Germinal center (tissue), 1 donor: ENCODE results near the gene CSRNP3.
"Not testable (repeated sequence)": the region's sequence is repeated elsewhere in the genome, so short reads cannot be mapped to it uniquely, and the experiment has no call there.

Experiments used
- DNase-seq: peaks from one replicate; pipeline ENCODE4 v3.0.0; 2012; ENCODE audit warnings: mixed read lengths, low spot score

CSRNP3 gene

DNA sequence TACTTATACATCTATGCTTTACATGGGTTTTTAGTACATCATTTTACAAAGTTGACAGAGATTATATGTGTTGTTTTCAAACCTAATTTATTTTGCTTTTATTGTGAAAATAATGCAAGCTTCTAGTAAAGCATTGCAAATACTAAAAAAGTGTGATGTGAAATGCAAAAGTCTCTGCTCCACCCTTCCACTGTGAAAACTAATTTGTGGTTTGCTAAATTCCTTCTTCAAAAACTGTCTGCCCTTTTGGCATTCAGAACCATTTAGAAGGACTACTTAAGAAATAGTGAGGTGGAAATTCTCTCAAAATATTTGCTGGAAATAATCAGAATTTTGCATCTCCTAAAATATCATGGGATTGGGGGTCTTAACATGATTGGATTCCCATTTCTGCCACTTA lies 78.4 kb downstream of the CSRNP3 start:
- DNase-seq: no peak

DNA sequence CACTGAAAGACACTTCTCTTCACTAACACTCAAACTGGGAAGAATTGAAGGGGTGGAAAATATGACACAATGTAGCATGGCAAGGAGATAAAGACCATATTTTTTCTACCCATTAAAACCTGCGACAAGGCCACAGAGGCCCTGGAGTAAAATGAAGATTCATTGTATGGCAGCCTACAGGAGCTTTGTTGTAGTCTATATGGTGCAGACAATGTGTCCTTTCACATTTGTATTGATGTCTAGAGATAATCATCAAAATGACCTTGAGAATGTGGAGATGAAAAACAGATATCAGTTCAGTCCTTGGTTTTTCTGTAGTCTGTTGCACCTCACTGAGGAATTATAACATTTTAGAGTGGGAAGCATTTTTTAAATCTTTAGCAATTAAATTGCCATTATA lies 80.1 kb downstream of the CSRNP3 start:
- no peak for DNase-seq

DNA sequence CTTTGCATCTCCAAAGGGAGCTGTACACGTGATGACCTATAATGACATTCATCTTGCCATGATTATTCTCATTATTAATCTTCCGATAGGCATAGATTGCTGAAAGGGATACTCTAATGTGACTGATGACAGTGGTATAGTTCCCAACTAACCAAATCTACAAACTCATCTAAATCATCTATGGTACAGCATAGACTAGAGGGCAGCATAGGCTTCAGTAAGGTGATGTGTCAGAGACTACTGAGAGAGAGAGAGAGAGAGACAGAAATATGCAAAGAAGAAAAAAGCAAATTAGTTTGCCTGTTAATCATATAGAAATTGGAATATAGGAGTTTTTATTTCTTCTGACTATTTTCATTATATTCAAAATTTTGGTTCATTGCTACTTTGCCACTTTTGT lies 89.3 kb downstream of the CSRNP3 start:
- no peak for DNase-seq

DNA sequence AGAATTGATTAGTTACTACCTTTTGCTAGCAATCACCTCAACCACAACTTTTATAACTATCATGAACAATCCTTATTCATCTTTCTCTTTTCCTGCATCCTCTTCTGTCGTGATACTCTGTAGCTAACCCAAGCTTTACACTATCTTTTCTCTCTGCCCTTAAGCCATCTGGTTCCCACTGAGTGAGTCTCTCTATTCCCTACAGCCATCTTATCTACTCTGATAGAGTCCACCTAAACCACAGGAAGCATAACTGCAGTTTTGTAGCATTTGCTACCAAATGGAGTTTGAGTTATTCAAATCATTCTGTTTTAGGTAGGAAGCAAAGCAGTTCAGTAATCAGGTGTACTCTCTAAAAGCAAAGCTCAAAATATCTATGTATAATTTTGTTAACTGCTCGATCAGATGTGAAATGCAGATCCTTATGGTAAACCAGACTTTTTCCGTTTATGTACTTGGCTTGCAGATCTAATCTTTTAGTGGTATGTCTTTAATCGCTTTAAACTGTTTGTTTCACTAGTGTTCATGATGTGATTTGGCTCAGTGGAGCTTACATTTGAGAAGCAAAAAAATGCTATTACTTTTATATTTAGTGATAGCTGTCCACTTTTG lies 91.0 kb downstream of the CSRNP3 start:
- DNase-seq: no peak

DNA sequence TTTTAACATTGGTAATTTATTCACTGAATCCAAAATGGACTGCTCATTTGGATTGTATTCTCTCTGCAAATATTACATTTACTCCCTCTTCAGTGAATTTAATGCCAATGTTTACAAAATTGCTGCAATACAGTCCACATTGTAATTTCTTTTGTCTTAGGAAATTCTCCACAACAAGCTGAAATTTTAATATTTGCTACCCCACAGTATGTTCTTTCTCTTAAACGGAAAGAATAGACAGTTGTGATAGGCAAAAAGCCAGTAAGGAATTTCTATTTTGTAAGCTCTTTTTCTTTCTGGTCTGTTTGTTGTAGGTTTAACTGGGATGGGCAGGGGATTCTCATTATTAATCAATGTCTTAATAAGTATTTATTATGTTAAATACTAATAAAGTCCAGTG lies 92.0 kb downstream of the CSRNP3 start:
- DNase-seq: no peak

DNA sequence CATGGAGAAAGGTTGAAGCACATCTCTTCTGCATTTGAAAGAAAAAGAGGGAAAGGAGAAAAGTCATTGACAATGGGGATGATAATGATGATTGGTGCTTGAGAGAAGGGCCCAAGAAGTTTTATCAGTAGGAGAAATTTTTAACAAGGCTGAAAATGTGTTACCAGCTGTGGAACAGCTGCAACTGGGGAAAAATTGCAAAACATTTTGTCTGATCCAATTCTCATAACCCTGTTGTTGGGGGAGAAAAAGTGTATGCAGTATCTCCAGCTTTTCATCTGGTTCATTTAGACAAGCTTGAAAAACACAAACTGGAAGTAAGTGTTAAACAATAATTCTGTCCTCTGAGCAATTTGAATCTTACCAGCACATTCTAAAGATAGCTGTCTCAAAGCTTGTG lies 92.7 kb downstream of the CSRNP3 start:
- DNase-seq: no peak

DNA sequence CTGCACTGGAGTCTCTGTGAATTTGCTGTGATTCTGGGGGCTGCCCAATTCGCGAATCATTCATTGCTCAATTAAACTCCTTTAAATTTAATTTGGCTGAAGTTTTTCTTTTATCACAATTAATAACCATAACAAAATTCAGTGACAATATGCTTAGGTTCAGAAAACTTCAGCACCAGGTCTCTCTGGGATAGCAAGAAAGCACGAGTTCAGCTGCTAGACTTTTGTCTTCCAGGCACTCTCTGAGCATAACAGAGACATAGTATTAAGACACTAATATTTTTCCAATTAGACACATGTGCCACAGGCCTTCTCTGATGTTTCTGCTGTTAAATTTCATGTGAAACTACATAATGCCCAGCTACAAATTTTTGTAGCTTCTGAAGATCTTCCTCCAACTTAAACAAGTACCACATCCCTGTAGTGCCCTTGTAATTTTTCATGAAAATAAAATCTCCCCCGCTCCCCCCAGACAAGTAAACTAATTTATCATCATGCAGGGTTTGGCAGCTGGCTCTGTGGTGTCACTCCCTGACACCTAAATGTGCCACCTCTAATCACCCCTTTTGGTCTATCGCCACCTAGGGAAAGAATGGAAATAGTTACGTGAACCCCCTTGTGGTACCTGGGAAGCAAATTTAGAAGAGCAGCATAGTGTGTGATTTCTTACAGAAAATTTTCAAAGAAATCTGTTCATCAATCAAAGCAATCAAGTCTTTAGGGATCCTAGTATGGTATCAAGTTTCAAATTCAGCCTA lies 94.1 kb downstream of the CSRNP3 start:
- no peak for DNase-seq

DNA sequence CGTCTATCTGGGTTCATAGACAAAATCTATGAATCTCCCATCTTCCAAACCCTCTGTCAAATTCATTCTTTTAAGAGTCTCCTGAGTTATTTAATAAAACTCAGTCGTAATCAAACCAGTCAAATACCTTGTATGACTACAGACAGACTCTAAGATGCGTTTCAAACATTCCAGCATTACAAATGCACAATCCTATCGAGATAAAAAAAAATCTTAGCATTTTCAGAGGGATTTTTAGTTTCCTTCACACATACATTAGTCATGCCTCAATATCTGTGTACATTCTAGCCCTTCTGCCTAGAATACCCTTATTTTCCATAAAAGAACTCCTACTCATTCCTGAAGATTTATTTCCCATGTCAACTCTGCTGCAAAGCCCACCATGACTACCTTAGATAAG lies 96.5 kb downstream of the CSRNP3 start:
- no peak for DNase-seq

DNA sequence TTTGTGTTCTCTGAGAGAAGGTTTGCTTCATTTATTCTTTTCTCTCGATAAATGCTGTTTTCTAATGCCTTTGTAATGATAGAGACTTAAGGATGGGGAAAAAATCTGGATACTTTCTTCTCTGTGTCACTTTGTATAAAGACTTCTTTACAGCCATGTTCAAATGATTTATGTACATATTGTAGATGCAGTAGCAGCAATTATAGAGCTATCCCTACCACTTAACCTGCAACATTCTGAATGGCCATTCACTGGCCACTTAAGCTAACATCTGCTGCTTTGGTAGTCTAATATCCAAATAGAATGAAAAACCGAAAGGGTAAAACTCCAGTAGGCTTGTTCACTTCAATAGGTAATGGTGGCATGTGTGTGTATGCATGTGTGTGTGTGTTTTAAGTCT lies 97.8 kb downstream of the CSRNP3 start:
- no peak for DNase-seq

DNA sequence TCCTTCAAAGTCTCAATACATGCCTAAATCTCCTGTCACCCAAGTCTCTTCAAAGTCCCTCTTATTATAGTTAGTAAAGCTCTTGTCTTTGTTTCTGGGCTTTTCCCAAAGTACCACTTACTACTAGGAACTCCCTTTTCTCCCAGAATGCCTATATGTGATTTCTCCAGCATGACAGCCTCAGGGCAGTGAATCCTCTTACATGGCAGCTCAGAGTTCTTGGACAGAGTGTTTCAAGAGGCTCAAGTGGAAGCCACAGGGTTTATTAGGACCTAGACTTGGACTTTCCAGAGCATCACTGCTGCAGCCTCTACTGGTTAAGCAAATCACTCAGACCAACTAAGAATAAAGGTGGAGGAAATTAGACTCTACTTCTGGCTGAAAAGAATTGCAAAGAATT lies 98.9 kb downstream of the CSRNP3 start:
- no peak for DNase-seq

DNA sequence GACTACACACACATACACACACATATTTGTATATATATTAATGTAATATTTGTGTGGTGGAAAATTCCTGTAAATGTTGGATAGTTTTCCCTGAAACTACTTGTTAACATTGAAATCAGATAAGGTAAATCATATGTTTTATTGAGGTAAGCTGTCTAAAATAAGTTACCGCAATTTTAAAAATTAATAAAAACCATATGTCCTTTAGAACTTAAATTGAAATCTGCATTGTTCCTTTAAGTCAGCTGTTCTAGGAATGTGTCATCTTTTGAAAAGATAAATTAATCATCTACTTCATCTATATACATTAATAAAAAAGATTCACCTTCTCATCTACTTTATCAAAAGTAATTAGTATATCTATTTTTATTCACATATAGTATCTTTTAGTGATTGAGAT lies 102.0 kb downstream of the CSRNP3 start:
- no peak for DNase-seq

DNA sequence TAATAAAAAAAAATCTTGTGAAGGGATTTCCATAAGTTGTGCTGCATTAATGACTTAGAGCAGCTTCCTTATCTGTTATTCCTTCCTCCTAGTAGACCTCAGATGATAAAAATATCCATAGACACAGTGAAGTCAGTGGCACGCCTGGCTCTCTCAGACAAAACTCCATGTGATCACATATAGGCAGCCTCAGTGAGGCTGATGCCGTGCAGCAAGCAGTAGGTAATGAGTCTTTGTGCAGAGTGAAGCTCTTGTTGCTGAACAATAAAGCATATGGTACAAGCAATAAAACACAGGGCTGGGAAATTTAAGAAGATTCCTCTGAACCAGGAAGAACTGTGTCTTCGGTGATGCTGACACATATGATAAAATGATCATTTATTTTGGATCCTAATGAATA lies 102.7 kb downstream of the CSRNP3 start:
- DNase-seq: no peak

DNA sequence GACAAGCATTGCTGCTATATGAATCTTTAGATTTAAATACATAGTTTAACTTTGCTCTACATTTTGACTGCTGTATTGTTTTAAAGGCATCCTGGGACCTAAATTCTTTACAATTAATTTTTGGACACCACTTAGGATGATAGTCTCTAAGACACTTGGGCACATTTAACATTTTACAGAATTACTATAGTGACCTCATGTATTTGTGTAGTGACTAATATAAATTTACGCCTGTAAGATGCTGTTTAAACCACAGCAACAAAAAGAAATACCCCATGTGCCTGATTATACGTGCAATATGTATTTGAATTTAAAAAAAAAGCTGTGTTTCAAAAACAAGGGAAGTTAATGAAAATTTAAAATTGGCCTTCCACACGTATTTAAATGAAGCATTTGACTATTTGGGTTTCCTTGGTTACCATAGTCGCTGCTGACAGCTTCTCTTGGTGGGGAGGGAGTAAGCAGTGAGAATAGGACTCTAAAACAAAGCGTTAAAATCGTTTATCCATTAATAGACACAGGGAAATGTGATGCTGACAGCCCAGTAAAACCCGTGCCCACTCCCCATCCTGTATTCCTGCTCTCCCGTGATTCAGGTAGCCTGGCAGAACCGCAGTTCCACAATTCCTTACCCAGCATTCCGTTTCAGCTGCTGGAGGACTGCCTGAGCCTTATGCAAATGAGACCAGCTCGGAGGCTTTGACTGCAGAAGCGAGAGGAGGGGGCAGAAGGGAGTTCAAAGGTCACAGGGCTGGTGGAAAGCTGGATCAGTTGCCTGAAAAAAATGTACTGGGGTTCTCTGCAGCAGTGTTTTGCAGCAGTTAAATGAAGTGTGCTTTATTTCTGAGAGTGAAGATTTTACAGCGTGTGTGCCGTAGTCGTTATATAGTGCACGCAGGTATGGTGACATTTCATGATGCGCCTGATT lies 104.3 kb downstream of the CSRNP3 start:
- no peak for DNase-seq

DNA sequence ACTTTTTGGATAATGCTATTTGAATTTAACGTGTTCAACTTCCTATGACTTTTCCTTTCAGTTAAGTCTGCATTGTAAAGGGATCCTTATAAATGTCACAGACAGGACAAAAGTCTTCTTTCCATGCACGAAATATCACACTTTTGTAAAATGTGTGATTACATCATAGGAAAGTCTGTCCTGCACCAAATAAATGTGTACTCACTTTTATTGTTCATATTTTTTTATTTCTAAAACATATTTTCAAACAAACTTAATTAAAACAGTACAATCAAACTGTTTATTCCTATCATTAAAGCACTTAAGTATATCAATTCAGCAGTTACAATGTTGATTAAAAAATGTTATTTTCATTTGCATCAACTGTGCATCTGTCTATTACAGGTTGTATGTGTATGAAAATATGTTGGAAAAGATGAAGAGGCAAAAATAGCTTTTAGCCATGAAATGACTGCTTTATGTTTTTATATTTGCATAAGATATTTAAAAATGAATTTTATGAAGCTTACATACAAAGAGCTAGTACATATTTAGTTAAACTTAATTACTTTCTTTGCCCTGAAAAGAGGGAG lies 105.6 kb downstream of the CSRNP3 start:
- no peak for DNase-seq

DNA sequence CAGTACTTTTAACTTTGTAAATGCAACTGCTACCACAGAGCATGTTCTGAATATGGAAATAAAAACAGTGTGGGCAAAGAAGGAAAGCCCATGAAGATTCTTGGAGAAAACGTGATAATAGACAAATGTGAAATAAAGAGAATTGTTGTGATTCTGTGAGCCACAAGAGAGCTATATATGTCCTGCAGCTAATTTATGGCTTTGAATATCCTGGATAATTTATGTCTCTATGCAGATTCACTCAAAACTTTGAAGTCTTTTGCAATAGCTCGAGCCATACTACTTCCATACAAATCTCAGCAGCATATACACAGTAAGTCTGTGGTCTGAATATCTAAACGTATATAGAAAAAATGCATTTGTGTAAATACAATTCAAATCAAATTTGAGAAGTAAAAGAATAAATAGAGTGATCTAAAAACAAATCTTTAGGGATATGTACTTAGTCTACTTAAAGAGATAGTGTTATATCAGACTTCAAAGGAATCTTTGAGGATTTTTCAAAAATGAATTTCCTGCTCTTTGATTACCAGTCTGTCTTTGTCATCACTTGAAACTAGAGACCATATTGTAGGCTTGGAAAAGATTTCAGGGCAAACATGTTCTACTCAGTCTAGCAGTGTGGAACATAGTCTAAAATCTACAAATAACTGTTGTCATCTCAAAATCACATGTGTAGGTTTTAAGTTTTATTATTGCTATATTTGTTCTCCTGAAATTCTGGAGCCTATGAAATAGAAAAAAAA lies 107.1 kb downstream of the CSRNP3 start:
- DNase-seq: no peak

DNA sequence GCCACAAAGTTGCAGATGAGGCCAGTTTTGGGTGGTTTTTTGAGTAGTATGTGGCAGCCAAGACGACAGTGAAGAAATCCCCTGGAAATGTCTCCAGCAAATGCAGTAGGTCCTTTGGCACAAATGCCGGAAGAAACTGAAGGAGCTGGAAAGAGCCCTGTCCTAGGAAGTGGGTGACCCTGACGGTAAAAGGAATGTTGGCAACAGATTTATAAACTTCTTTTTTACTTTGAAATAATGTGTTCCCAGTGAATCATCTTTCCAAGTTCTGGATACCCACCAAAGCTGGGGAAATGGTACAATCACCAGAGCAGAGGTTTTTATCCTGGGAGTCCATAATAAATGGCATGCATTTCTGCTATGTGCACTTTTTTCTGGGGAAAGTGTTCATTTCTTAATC lies 112.9 kb downstream of the CSRNP3 start:
- DNase-seq: no peak

DNA sequence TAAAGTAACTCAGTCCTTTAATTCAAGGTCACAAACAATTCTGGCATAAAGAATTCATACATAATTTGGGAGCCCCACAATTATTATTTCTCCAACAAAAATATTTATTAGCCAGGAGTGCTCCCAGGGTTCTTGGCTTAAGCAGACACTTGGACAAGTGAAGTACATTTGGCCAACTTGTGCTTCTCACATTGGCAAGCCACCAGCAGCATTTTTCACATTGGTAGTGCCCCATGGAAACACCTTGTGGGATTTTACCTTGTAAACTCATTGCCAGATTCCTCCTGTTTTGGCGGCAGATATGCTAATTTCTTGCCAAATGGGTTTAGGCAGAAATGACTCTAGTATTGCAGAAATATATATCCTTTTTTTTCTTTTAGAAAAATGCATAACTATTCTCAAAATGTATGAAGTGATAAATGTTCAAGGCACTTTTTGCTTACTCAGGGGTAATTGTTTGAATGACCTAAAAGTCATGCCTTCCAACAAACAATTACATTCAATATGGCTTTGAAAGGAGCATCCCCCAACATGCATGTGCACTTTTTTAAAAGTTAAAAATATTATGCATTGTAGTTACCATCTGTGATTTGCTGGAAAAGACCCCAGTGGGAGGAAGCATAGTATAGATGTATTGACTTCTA lies 113.5 kb downstream of the CSRNP3 start:
- DNase-seq: no peak

DNA sequence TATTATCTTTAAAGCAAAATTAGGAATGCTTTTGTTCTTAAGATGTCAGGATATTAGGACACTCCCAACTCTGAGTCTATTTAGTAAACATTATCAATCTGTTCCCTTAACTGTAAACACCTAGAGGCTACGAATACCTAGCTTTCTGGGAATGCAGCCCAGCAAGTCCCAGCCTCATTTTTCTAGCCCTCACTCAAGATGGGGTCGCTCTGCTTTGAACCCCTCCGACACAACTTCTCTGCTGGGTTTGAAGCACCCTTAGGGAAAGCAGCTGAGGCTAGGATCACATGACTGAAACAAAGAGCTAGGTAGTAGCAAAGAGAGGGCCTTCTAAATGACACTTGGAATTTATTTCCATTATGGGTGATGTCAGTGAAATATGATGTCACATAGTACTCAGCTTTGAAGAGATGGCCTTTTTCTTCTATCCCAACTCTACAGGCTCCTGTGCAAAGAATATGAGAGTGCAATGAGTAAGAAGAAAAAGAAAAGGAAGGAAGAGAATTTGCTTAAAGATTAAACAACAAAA lies 114.7 kb downstream of the CSRNP3 start:
- DNase-seq: no peak

DNA sequence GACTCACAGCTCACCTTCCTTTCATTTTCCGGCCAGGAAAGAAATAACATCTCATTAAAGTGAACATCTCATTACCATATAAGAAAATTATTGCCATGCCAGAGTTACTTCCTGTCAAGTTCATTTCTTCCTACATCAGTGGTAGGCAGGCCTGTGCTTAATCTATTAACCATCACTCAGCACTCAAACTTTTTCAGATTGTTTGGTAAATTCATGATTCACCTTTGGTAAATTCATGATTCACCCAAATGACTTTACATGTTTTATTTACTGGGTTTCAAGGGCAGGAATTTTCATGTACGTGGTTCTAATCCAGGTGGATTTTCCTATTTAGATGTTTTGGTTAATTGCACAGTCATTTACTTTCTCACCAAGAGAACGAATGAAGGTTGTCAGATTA lies 116.5 kb downstream of the CSRNP3 start:
- no peak for DNase-seq

DNA sequence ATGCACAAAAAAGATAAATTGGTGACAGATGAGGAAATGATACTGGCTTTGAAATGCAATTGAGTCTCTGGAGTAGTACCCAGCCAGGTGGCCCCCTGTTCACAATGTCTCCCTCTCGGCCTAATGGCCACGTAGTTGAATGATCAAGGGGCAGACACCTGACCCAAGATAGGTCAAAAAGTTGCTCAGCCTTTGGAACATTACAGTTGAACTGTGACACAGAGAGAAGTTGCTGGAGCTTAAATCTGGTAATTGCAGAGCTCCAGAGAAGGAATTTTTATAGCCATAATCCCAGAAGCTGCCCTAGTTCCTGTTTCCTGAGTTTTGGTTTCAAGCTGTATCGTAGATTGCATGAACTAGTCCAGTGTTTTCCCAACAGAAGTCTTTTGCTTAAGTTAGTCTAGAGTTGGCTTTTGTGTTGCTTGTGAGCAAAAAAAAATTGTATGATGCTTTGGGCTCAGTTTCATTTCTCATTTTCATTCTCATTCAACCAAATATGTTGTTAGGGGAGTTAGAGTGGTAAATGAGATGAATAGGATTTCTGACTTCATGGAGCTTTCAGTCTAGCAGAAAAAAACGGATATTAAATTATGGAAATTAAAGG lies 117.9 kb downstream of the CSRNP3 start:
- peak; percentile 42 for DNase-seq

DNA sequence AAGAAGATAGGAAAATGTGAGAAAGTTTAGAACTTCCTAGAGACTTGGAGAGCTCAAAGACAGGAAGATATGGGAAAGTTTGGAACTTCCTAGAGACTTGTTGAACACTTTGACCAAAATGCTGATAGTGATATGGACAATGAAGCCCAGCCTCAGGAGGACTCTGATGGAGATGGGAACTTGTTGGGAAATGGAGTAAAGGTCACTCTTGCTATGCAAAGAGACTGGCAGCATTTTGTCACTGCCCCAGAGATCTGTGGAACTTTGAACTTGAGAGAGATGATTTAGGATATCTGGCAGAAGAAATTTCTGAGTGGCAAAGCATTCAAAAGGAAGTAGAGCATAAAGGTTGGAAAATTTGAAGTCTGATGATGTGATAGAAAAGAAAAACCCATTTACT lies 121.5 kb downstream of the CSRNP3 start:
- not testable (repeated sequence) for DNase-seq
